Measurements from ENCODE around the gene GBX1.

The GBX1 gene

DNA sequence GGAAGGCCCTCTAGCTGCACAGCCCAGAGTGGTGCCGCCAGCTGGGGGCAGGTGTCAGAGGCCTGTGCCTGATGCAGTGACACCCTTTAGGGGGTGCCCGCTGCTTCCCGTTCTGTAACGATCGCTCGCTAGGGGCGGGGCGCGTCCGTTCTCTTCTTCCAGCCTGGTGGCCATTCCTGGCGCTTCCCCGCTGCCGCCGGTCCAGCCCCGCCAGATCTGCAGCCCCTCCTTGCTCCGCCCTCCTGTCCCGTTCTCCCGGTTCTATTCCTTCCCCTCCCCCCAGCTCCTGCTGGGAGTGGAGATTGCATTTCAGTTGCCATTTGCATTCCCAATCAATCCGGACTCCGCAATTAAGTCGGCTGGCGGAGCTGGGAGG, 42.0 kb downstream of the GBX1 start:
- DNase-seq, result no peak

DNA sequence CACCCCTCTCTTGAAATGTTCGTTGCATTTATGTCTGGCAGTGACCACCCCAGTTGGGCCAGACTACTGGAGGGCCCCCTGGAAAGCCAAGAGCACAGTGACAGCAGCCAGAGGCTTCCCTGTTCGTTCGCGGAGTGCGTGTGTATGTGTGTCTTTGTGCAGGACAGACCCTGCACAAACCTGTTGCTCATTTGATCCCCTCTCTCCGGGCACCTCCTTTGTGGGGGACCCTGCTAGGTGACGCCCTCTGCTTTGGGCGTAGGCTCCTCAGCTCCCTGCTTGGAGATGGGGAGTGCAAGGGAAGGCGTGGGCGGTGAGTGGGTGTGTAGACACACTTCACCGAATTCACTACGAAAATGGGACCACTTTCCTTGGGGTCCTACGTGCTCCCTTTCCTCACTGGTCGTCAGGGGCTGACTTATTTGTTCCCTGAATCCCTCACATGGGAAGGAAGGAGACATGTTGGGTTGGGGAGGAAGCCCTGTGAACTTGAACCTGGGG, 42.5 kb downstream of the GBX1 start:
- no peak for DNase-seq

DNA sequence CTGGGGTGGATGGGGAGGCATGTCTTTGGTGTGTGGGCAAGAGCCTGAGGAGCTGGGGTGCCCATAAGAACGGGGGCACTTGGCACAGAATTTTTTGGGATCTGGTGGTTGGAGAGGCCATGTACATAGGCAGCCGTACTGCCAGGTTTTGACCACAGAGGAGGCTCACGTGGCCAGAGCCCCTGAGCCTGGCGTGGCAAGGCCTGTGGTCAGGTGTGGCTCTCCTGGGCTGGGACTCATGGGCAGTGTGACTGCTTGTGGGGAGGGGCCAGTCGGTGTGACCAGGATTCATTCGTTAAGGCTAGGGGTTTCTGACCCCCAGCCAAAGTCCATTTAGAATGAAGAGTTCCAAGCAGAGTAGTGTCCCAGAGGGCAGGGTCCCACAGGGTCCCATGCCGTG, 43.0 kb downstream of the GBX1 start:
- DNase-seq, result no peak

DNA sequence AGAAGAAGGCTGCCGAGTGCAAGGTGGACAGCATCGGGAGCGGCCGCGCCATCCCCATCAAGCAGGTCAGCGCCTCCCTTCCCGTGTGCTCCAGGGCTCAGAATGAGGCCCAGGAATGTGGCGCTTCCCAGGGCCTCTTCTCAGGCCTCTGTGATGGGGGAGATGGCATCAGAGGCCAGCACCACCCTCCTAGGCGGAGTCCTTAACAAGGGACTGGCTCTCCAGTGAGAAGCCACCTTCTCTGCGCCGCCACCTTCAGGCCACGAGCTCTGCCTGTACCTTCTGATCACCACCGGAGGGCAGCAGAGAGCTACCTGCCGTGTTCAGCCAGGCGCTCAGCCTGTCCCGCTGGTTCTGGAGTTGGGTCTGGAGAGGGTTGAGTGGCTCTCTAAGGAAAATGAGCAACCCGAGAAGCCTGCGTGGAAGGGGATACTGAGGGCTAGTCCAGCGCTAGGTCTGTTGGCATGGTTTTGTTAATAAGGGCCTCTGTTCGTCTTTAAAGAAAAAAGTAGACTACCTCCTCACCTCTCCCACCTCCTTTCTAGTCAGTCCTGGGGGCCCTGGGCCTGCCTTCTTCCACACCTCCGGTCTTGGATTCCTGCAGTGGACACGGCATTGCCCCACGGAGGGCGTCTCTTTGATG, 43.6 kb downstream of the GBX1 start:
- peak; percentile 85 for DNase-seq

DNA sequence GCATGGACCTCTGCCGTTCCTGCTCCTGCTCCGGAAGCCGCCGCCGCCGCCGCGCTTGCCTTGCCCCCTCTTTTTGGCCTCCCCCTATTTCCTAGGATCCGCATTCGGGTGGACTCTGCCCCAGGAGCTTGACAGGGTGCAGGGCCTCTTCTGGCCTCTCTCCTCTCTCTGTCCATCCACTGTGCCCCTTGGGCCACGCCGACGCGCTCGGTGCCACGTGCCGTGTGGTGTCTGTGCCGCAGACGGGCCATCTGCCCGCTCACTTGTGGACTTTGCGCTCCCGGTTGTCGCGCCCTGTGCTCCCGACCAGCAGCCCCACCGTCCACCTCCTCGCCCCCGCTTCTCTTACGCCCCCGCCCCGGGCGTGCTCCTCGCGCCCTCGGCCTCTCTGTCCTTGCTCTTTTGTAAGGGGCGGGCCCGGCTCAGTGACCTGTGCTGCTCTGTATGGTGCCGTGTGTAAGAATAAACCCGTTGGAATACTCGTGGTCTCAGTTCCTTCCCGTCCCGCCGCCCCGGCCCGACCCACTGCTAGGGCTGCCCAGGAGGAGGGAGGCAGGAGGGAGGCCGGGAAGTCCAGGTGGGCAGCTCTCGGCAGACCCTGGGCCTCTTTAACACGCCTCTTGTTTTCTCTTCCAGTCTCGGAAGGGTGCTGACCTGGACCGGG, 44.2 kb downstream of the GBX1 start:
- DNase-seq, result no peak

DNA sequence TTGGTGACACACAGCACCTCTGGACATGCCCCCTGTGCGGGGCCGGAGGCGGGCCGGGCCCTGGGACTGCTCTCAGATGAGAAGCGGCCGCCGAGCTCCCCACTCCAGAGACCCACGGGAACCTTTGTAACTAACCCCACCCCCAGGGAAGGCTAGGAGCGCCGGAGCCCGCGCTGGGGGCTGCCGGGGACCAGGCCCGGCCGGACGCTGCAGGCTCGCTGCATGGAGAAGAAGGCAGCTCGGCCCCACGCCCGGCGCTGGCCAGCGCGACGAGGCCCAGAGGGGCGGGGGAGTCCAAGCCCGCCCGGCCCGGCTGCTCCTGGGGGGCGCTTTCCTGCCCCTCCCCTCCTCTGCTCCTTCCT, 44.7 kb downstream of the GBX1 start:
- no peak for DNase-seq

DNA sequence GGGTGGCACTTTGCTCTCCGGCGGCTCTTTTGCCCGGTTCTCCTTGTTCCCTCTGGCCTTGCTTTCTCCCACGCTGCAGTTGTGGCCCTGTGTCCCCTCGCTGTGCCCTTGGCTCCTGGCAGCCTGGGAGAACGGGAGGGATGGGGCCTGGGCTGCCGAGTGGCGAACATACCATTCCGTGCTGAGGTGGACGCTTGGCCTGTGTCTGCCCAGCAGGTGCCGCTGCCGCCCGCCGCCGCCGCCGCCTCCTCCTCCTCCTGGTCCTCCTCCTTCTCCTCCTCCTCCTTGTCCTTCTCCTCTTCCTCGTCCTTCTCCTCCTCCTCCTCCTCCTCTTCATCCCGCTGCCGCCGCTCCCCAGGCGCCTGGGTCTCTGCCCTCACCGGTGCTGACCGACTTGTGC, 45.2 kb downstream of the GBX1 start:
- no peak for DNase-seq

DNA sequence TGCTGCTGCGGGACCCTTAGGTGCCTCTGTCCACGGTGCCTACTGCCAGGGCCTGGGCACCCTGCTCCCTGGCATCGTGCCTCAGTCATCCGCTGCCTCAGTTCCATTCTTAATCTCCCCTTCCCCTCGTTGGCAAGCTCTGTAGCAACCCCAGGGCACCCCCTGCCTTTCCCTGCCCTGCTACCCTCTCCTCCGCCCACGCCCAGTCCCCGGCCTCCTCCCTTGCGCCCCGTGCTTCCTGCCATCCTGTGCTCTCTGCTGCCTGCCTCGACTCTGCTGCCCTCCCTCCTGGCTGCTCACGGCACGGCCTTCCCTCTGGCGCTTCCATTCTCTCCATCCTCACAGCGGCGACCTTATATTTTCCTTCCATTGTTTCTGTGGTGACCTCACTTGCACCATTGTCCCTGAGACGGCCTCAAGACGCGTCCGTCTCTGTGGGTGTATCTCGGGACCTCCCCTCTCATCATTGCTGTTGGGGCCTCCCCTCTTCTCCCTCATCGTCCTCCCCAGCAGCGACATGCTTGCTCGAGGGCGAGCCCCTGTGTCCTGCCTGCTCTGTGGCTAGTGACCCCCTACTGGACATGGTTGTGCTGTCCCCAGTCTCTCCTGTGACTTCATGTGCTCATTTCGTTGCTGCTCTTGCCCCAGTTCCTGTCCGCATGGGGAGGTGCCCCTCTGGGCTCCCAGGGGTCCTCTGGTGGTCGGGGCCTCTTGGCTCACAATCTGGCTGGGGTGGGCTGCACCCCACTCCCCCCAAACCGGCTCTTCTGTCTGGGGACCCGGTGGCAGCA, 45.9 kb downstream of the GBX1 start:
- no peak for DNase-seq

DNA sequence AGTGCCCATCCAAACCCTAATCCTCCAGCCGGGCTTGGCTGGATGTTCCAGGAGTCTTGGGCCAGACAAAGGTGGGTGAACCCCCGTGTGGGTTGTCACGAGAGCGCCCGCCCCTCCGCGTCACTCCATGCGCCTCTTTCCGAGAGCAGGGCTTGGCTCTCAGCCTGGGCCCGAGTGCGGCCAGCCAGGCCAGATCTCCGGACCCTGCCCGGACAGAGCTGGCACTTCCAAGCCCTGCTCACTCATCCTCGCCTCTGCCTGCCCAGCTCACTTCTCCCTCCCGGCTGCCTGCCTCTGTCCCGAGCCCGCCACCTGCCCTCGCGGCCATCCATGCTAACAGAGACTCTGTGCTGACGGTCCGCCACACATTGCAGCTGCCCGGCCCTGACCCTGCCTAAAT, 46.6 kb downstream of the GBX1 start:
- DNase-seq, result no peak

DNA sequence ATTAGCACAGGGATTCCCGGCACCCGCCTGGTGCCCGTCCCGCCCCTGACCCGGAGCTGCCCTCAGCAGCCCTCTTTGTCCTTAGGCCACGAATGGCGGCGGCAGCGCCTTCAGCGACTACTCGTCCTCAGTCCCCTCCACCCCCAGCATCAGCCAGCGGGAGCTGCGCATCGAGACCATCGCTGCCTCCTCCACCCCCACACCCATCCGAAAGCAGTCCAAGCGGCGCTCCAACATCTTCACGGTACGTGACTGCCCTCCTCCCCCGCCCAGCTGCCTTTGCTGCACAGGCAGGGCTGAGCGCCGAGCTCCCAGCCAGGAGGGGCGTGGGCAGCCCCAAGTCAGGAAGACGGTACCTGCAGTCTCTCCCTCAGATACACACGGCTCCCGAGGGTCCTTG, 47.6 kb downstream of the GBX1 start:
- no peak for DNase-seq

DNA sequence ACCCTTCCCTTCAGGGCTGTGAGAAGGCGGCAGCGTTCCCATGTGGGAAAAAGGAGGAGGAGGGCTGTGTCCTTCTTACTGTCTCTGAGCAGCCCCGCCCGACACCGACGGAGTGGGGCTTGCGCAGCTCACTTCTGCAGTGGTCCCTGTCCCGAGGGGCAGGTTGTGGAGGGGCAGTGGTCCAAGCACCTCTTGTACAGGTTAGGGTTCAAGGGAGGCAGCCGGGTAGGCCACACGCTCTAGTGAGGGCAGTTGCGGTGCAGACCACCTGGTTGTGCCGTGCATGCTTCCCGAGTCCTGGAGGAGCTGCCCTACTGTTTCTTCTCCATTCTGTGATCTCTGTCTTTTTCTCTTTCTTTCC, 48.5 kb downstream of the GBX1 start:
- no peak for DNase-seq

DNA sequence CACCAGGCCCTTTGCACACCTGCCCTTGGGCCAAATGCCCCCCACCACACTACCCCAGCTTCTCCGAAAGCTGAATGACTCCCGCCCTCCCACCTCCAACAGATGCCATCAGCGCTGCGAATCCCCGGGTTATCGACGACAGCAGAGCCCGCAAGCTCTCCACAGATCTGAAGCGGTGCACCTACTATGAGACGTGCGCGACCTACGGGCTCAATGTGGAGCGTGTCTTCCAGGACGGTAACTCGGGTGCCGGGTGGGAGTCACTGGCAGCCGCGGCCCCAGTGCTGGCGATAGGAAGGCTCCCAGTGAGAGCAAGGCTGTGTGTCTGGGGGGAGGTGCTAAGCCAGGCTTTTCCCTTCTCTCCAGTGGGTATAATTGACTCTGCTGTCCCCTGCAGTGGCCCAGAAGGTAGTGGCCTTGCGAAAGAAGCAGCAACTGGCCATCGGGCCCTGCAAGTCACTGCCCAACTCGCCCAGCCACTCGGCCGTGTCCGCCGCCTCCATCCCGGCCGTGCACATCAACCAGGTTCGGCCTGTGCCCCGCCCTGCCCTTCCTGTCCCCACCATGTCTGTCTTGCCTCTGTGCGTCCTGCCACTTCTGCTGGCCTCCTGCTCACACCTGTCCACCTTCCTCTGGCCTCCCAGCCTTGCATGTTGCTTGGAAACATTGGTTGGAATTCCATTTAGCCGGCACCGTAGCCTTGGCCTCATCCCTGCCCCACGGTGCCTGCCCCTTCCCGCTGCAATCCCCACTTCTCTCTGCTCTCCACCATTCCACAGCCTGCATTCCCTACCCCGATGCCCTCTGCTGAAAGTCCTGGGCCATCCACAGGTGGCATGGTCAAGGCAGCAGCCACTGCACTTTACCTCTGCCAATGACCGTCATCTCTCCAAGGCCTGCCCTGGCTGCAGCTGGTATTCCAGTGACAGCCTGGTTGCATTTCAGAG, 49.1 kb downstream of the GBX1 start:
- no peak for DNase-seq

DNA sequence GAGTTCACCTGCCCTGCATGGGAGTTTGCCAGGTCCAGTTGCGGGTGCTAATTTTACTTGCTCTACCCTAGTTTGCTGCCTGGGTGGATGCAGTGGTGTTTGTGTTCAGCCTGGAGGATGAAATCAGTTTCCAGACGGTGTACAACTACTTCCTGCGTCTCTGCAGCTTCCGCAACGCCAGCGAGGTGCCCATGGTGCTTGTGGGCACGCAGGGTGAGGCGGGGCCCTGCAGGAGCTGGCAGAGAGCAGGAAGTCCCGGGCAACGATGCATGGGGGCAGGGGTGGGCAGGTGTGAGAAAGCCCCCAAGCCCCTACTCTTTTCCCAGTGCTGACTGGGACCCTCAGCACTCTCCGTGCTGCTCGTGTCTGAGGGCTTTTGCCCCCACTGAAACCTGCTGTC, 49.9 kb downstream of the GBX1 start:
- DNase-seq, result peak; percentile 54

DNA sequence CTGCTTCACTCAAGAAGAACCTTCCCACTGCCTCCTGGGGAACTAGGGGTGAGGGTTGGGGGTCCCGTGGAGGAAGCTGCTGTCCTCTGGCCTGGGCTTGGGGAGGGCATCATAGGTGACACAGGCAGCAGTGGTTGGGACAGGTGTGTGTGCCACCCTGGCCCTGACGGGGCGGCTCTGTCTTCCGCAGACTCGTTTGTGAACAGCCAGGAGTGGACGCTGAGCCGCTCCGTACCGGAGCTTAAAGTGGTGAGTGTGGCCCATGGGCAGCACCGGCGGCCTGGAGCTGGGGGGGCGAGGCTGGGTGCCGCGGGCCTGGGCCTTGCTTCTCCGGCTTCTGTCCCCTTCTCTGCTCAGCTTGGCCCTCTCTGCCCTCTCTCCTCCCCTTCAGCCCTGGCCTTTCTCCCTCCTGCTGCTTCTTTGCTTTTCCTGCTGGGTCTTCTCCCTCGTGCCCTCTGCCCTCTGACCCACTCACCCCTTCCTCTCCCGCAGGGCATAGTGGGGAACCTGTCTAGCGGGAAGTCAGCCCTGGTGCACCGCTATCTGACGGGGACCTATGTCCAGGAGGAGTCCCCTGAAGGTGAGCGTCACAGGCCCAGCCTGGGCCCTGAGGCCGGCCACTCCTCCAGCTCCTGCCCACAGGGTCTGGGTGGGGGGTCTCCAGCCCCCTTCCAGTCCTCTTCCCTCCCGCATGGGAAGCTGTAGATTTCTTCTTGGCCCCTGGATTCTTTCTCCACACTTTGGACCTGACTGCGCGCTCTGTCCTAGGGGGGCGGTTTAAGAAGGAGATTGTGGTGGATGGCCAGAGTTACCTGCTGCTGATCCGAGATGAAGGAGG, 50.7 kb downstream of the GBX1 start:
- no peak for DNase-seq

DNA sequence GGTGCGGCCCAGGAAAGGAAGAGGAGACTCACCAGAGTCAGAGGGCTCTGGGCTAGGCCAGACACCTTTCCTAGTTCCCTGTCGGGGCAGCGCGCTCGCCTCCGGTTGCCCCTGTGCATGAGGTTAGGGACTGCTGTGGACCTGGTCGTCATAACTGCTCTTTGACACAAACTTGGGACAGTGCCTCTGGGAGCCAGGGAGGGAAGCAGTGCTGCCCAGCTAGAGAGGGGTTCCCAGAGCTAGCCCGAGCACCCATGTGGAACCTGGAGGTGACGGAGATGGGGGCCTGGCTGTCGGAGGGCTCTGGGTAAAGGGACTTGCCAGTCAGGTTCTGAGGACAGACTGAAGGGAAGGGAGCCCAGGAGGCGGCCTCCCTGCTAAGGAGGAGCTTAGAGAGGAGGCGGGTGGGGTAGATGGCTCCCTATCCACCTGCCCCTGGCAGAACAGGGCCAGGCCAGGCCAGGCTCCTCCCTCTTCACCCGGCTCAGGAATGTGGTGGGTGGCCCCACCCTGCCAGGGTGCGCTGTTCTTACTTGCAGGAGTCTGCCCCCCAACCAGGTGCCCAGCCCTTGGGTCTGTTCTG, 51.6 kb downstream of the GBX1 start:
- no peak for DNase-seq

DNA sequence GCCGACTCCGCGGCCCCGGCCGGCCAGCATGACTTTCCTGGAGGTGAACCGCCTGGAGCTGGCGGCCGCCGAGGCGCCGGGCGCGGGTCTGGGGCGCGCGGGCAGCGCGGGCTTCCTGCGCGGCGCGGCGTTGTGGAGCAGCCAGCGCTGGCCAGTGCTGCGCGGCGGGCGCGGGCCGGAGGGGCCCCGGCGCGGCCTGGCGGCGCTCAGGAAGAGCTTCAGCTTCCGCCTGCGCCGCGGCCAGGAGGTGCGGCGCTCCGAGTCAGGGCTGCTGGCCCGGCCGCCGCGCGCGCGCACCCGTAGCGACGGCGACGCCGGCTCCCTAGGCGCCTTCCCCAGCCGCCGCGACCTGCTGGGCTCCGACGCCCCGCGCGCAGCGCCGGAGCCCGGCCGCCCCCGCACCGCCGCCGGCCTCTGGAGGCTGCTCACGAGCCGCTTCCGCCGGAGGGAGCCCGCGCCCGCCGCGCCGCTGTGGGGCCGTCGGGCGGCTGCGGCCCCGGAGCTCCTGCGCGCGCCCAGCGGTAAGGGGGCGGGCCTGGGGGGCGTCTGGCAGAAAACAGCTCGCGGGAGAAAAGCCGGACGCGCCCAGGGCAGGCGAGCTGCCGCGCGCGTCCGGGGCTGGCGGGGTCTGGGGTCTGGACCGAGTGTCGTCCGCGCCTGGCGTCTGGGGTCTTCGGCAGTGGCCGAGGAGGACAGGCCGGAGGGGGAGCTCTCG, 52.2 kb downstream of the GBX1 start:
- DNase-seq, result peak; percentile 23

DNA sequence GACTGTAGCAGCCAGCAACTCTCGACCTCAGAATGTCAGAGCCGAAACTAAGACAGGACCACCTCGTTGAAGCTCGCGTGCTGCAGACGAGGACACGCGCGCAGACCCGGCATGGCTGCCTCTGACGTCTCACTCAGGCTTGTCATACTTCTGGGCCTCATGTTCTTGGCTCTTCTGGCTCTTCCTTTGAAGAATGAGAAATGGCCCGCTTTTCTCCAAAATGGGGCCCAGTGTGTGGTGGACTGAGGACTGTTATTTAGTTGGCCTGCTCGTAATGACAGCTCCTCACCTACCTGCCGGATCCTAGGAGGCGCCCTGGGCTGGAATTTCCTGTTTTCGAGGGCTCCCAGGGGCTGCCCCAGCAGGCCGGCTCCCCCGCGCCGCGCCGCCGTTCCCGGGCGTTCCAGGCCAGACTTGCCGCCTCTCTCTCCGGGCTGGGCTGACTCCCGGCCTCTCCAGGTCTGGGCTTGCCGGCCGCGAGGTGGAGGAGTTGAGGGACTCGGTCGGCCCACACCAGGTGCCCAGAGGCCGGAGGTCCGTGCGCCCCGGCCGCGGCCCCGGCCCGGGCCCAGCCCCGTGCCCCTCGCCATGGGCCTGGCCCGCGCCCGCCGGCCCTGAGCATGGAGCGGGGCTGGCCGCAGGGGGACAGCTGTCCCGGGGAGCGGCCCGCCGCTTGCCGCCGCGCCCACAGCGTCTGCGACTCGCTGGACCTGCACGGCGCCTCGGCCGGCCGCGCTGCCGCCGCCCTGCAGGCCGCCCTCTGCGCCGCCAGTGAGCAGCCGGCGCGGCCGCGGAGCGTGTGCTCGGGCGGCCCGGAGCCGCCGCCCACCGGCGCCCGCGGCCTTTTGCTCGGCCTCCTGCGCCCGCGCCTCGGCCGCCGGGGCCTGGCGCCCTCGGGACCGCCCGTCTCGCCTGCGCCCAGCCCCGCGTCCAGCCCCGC, 53.1 kb downstream of the GBX1 start:
- DNase-seq, result no peak

DNA sequence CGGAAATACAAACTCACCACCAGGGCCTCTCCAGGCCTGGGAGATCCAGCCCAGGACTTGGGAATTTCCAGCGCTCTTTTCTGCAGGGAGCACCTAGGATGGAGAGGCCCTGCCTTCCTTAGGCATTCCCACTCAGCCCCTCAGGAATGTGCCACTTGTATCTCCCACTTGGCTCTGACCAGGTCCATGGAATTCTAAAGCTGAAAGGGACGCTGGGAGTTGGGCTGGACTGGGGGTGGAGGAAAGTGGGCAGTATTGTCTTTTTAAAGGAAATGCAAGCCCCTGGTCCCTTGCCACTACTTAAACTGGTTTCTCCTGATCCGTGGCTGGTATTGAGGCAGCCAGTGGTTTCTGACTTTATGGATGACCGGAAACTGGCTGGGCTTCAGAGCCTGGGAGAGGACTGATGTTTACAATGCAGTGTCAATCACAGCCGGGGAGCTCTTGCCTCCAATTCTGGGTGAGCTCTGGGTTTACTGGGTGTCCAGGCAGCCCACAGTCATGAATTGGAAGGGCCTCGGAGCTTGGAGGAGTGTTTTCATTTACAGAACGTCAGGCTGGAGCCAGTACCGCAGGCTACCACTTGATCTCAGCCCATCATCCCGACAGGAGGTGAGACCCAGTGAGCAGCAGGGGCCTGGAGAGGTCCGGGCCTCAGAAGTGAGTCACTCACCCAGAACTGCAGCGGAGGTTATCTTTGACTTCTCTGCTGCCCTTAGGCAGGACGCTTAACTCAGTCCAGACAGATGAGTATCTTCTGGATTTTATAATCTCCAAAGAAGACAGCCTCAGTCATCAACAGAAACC, 53.9 kb downstream of the GBX1 start:
- no peak for DNase-seq

Data from CD4-positive, alpha-beta T cell treated with Interleukin-10 for 1 hour (primary cell).